ENCODE data around the gene DKC1. TPM values are rescaled to one million over a fixed set of nuclear protein-coding genes. Genes with fewer than 3 reads are reported as not detected.

Gene DKC1
- total and polyA plus RNA-seq, 2 donors from 2014 or later: 21.7 to 35.7 TPM

DNA sequence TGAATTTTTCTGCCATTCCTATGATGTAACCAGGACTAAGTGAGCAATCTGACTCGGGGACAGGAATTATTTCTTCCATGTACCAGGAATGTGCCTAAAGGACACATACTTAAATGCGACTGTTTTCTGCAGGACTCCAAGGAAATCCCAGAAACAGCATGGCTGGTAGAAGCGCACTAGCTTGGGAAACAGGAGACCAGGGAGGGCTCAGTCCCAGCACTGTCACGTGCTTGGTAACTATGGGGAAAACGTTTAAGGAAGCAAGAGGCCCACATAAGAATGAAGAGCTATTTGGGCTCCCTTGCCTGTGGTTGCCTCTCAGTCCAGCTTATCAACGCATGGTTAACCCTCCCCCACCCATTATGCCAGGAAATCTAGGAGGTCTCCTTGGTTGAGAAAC, 23.1 kb downstream of the DKC1 start:
- no peaks in the 10 kb centered on the region for H3K27me3 ChIP-seq (ENCODE audit: control insufficient read depth, insufficient read depth, low read length)
- no peak overlapping the region for H3K4me3 ChIP-seq (ENCODE audit: low read length in 3 of 3)
- H3K36me3 ChIP-seq (ENCODE audit: control insufficient read depth in 2 of 3, insufficient read depth in 3 of 3, low read length in 3 of 3): peaks cover 0 to 2% (median 0%) of the 10 kb centered on the region in 3 donors
- DNase-seq (no peak), FAIRE-seq (no peak)
- no peak overlapping the region for H3K9ac ChIP-seq (ENCODE audit: low read length in 3 of 3)
- TF ChIP-seq, protein P1, sequence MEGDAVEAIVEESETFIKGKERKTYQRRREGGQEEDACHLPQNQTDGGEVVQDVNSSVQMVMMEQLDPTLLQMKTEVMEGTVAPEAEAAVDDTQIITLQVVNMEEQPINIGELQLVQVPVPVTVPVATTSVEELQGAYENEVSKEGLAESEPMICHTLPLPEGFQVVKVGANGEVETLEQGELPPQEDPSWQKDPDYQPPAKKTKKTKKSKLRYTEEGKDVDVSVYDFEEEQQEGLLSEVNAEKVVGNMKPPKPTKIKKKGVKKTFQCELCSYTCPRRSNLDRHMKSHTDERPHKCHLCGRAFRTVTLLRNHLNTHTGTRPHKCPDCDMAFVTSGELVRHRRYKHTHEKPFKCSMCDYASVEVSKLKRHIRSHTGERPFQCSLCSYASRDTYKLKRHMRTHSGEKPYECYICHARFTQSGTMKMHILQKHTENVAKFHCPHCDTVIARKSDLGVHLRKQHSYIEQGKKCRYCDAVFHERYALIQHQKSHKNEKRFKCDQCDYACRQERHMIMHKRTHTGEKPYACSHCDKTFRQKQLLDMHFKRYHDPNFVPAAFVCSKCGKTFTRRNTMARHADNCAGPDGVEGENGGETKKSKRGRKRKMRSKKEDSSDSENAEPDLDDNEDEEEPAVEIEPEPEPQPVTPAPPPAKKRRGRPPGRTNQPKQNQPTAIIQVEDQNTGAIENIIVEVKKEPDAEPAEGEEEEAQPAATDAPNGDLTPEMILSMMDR (IDR thresholded peaks at IDR 0.05; ENCODE audit: borderline replicate concordance, extremely low read depth, insufficient read depth): no peak
- H3K27ac ChIP-seq (ENCODE audit: low read depth in 2 of 2, low read length in 2 of 2): no peak overlapping the region
- no peaks in the 10 kb centered on the region for H3K9me3 ChIP-seq (ENCODE audit: control insufficient read depth in 2 of 3, insufficient read depth in 1 of 3, low read length in 3 of 3)
- intact Hi-C loops (cut with DNase I): no loop called here
- H3K4me1 ChIP-seq (ENCODE audit: control insufficient read depth in 2 of 3, insufficient read depth in 2 of 3, low read depth in 1 of 3, low read length in 3 of 3): no peaks in the 10 kb centered on the region

DNA sequence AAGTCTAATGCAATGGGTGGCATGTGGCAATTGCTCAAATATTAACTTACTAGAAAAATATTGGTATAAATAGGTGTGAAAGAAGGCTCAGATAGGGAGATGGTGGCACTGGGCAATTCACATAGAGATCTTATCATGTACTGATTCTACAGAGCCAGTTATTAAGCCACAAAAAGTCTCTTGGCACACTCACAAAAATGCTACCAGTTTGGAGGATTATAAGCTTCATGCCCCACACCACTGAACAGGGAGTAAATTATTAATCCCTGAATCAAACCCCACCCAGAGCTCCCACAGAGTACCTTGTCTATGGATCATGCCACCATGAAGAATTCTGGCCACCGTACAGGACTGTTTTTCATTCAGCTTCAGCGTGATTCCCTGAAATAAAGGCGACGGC, 28.8 kb downstream of the DKC1 start:
- Histone ChIP-seq H3K9me3 (ENCODE audit: control insufficient read depth in 2 of 3, insufficient read depth in 1 of 3, low read length in 3 of 3) (no peaks in the 10 kb centered on the region), H3K27ac (ENCODE audit: low read depth in 2 of 2, low read length in 2 of 2) (no peak overlapping the region), H3K36me3 (ENCODE audit: control insufficient read depth in 2 of 3, insufficient read depth in 3 of 3, low read length in 3 of 3) (no peaks in the 10 kb centered on the region), H3K4me1 (ENCODE audit: control insufficient read depth in 2 of 3, insufficient read depth in 2 of 3, low read depth in 1 of 3, low read length in 3 of 3) (peaks cover 0 to 3% (median 0%) of the 10 kb centered on the region in 3 donors), H3K27me3 (ENCODE audit: control insufficient read depth, insufficient read depth, low read length) (no peaks in the 10 kb centered on the region), H3K4me3 (ENCODE audit: low read length in 3 of 3) (no peak overlapping the region), H3K9ac (ENCODE audit: low read length in 3 of 3) (no peak overlapping the region)
- peak; percentile 53 for FAIRE-seq
- intact Hi-C loops (cut with DNase I): no loop called here
- DNase-seq: no peak
- TF ChIP-seq, protein P1 (IDR thresholded peaks at IDR 0.05; ENCODE audit: borderline replicate concordance, extremely low read depth, insufficient read depth): no peak

DNA sequence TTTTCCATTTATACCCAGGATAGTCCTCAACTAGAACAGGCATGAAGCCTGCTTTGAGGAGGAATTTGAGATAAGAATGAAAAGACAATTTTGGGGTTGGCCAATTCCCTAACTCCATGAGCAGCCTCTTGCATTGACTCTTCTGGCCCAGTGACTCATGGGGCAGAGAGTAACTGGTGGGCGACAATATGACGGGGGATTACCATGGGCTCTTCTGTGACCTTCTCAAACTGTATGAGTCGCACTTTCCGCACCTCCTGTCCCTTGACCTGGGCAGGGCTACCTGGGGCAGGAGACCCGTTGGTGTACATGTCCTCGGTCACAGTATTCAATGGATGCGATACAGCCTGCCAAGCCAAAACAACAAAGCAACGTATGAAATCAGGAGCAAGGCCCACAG, 29.3 kb downstream of the DKC1 start:
- intact Hi-C loops (cut with DNase I): no loop called here
- FAIRE-seq: no peak
- H3K4me1 ChIP-seq (ENCODE audit: control insufficient read depth in 2 of 3, insufficient read depth in 2 of 3, low read depth in 1 of 3, low read length in 3 of 3): peaks cover 0 to 3% (median 2%) of the 10 kb centered on the region in 3 donors
- no peaks in the 10 kb centered on the region for H3K9me3 ChIP-seq (ENCODE audit: control insufficient read depth in 2 of 3, insufficient read depth in 1 of 3, low read length in 3 of 3)
- peak overlapping the region in 1 of 2 donors; percentile 23 for H3K27ac ChIP-seq (ENCODE audit: low read depth in 2 of 2, low read length in 2 of 2)
- no peak overlapping the region for H3K4me3 ChIP-seq (ENCODE audit: low read length in 3 of 3)
- DNase-seq: no peak
- H3K36me3 ChIP-seq (ENCODE audit: control insufficient read depth in 2 of 3, insufficient read depth in 3 of 3, low read length in 3 of 3): no peaks in the 10 kb centered on the region
- no peak overlapping the region for H3K9ac ChIP-seq (ENCODE audit: low read length in 3 of 3)
- no peaks in the 10 kb centered on the region for H3K27me3 ChIP-seq (ENCODE audit: control insufficient read depth, insufficient read depth, low read length)
- TF ChIP-seq, protein P1 (IDR thresholded peaks at IDR 0.05; ENCODE audit: borderline replicate concordance, extremely low read depth, insufficient read depth): no peak

Data from kidney (tissue), 14 donors.